Cardiac septum (tissue), 1 donor: Measurements from ENCODE around the gene ACSM5. TPM values are rescaled to one million over a fixed set of nuclear protein-coding genes. Genes with fewer than 3 reads are reported as not detected.
"Not testable (repeated sequence)": the region's sequence is repeated elsewhere in the genome, so short reads cannot be mapped to it uniquely, and the experiment has no call there.

Experiments used
- DNase-seq: peaks from one replicate; pipeline ENCODE4 v3.0.0-alpha.2; 2020; ENCODE audit warnings: low spot score
- intact Hi-C: fragments of 100-400 bp; cut with DNase I; formaldehyde crosslinking; loops from one replicate; pipeline ENCODE4 v1.14.0; 2022
- total RNA-seq: library from RNA; stranded (reverse); fragmentation: NEBNext Ultra II Directional; extraction: Animal tissue kit (Norgen Biotek cat#: 25700); gene quantifications from one replicate; pipeline ENCODE4 v1.2.1, GENCODE V29; 2021
- donor health status: DM: no; HTN: no; CAD: no.

ACSM5 gene
- total RNA-seq, 1 donor from 2014 or later, result 0.40 TPM

DNA sequence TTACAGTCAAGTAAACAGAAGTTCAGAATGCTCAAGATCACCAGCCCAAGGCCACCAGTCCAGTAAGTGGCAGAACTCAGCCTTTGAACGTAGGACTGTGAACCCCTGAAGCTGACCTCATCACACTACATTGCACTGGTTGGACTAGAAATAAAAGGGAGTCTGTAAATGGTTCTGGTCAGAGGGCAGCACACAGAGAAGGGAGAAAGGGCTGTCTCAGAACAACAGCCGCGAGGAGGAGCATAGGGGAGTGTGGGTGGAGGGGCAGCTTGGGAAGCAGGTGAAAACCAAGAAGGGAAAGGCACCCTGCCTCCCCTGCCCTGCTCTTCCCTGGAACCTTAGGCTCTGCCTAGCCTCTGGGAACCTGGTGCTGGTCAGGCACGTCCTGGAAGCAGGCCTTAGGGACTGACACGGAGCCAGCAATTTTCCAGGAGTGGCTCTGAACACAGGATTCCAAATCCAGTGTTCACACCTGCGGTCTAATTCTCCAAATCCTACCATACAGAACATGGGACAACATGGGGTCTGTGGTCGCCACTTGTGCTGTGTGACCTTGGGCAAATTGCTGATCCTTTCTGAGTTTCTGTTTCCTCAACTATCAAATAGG, 11.8 kb upstream of the ACSM5 start:
- no peak for DNase-seq
- intact Hi-C loops, result no loop called here

DNA sequence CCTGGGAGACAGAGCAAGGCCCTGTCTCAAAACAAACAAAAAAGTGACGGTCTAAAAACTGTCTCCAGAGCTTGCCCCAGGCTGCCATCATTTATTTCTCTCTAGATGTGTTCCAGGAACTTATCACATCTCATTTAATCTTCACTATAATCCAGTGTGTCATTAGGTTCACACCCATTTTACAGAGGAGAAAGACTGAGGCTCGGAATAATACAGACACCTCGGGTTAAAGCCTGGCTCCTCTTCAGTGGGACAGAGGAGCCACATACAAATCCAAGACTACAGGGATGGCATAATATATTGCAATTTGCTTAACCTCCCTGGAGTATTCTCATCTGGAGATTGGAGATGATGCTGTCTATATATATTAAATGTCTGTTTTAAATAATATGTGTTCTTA, 10.7 kb upstream of the ACSM5 start:
- DNase-seq, result no peak
- intact Hi-C loops, result no loop called here

DNA sequence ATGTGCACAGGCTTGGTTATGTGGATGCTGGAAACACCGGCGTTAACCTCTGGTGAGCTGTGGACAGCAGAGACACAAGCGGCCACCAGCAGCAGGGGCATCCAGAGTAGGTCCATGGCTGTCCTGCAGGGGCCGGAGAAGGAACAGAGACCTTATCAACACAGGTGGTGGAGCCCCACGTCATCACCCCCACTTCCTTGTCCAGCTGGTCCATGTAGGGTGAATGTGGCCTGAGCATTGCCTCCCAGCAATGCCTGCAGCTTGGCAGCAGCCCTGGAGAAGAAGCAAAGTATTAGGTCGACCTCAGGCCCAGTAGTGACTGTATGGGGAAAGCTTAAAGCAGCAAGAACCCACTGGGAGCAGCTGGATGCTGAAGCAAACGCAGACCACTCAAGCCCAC, 10.1 kb upstream of the ACSM5 start:
- no peak for DNase-seq
- intact Hi-C loops, result no loop called here

DNA sequence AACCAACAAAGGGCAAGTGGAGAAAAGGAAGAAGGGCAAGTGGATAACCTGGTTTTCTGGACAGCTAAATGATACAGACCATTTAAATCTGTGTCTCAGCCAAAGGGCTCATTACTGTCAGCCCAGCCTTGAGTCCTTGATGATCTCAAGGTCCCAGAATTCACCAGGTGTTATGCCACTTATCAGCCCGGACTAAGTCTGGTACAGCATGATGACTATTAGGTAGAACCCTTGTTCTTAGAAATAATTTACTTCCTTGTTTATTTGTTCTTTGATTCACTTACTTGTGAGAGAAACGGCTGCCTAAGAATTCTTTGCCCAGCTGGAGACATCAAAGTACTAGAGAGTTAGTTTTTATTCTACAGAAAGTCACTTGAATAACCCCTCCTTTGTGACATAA, 8.3 kb upstream of the ACSM5 start:
- intact Hi-C loops, result no loop called here
- DNase-seq, result no peak

DNA sequence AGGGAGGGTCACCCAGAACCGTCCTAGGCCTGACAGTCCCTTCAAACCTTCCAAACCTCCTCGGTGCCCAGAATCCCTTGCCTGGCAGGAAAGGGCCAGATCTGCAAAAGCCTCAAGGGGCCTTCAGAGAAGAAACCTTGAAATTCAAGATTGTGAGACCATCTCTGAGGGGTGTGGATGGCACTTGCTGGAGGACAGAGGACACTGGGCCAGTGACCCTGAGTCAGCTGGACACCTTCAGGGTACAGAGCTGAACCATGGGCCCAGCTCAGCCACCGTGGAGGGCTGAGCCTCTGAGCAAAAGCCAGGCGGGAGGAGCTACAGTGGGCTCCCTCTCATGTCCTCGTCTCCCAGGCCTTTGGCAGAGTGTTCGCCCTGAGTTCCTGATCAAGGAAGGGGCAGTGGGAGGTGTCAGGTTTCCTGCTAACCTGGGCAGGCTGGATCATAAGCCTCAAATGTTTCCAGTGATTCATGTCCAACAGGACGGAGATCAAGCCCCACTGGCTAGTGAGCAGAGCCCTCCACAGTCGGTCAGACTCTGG, 7.8 kb upstream of the ACSM5 start:
- DNase-seq, result no peak

DNA sequence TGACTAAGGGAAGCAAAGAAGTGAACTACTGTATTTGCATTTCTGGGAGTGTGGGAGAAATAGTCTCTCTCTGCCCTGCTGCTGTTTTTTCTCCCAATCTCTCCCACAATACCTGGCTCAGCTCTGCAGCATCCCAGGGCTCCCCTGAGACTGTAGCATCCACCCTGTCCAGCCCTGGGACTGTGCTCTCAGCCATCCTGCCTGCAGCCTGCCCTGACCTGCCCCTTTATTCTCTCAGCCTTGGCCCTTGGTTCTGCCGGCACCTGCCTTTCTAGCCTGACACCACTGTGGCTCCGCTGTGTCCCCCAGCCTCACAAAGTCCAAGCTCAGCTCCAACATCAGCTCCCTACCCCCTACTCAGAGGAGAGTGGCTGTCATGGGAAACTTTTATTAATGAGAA, 6.7 kb upstream of the ACSM5 start:
- intact Hi-C loops, result no loop called here
- DNase-seq, result no peak

More for the DNA sequence above, 7.8 kb upstream of the ACSM5 start:
- intact Hi-C loops, result no loop called here

DNA sequence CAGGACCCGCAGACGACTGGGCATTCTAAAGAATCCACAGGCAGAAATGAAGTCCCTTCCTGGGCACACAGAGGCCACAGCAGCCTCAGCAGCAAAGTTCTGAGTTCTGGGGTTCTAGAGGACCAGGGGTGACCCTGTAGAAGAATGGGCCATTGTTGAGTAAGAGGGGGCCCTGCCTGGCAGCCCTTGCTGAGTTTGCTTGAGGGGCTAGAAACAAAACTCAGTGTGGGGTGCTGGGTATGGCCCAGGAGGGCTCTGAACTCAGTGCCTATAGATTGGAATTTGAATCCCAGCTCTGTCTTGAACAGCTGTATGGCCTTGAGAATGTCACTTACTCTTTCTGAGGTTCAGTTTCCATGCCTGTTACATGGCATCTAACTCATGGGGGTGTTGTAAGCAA, 4.7 kb upstream of the ACSM5 start, which contains the start of gene PDILT:
Gene PDILT, minus strand, starts transcription at position 101 of the 400 bp plus-strand sequence. CDS start 5,437 bp downstream, outside the sequence.
- DNase-seq, result no peak
- intact Hi-C loops, result no loop called here

DNA sequence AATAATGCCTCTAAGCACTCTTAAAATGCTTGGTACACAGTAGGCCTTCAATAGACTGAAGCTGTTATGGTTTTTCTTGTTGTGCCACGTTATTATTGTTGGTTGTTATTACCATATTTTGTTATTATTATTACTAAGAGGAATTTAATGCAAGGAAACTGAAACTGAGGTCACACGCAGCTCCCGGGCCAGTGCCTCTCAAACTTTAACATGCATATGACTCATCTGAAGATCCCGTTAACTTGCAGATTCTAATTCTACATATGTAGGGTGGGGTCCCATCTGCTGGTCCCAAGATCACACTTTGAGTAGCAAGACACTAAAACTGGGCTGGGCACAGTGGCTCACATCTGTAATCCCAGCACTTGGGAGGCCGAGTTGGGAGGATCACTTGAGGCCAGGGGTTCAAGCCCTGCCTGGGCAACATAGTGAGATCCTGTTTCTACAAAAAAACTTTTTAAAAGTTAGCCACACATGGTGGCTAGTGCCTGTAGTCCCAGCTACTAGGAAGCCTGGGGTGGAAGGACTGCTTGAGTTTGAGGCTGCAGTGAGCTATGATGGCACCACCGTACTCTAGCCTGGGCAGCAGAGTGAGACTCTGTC, 888 bp downstream of the ACSM5 start:
- intact Hi-C loops, result no loop called here
- DNase-seq, result no peak

DNA sequence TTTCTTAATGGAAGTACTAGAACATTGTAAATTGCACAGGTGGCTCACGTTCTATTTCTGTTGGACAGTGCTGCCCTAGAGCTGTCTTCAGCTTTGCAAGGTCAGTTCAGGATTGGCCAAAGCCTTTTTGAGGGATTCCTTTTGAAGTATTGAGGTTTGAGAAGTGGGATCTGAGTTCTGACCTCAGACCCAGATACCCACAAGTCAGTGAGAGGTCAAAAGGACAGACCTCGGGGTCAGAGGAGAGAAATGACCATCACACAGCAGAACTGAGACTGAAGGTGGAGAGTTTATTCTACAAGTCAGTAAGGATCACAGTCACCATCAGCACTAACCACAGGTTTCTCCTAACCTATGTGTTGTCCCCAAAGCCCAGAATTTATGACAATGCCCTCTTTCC, 1.7 kb downstream of the ACSM5 start:
- intact Hi-C loops, result no loop called here
- DNase-seq, result no peak

DNA sequence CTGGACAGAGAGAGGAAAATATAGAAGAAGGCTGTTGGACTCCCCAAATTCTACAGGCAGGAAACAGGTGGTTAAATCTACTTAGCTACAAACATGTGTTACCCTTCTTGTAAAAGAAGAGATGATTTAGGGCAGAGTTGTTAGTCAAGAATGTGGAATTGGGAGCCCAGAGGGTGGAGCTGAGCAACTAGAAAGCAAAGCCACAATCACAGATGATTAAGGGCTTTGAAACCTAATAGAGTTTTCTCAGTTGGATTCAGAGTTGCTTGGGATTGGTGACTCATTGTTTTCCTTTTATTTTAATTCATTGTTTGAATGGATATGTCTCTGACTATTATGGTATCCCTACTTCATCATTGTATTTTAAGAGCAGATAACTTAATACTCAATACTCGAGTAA, 6.2 kb downstream of the ACSM5 start:
- intact Hi-C loops, result no loop called here
- DNase-seq, result no peak

DNA sequence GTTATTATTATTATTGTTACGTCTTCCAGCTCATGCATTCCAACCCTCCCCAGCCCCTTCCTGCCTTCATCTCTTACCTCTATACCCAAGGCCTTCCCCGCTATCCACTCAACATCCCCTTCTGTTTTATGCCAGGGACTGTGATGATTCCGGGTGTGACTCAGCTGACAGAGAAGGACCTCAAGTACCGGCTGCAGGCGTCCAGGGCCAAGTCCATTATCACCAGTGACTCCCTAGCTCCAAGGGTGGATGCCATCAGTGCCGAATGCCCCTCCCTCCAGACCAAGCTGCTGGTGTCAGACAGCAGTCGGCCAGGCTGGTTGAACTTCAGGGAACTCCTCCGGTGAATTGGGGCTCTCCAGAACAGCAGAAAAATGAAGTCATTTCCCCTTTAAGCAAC, 9.8 kb downstream of the ACSM5 start:
- DNase-seq, intact Hi-C loops: not testable (repeated sequence)

DNA sequence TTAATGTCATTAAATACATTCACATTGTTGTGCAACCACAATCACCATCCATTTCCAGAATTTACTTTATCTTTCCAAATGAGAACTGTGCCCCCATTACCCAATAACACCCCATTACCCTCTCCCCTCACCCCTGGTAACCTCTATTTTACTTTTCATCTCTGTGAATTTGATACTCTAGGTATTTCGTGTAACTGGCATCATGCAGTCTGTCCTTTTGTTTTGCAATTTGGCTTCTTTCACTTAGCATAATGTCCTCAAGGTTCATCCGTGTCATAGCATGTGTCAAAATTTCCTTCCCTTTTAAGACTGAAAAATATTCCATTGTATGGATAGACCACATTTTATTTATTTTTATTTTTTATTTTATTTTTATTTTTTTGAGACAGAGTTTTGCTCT, 12.4 kb downstream of the ACSM5 start:
- not testable (repeated sequence) for DNase-seq

DNA sequence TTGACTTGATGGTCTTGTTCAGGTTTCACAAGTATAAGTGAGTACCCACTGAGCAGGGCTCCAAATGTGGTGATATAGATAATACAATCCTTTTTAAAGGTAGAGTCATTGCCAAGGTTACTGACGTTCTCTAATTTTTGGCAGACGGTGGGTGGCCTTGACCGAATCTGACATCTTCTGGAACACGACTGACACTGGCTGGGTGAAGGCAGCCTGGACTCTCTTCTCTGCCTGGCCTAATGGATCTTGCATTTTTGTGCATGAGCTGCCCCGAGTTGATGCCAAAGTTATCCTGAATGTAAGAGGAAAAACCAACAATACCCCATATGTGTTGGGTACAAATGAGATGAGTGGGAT, 14.4 kb downstream of the ACSM5 start:
- DNase-seq, intact Hi-C loops: not testable (repeated sequence)

More for the DNA sequence above, 12.4 kb downstream of the ACSM5 start:
- intact Hi-C loops, result not testable (repeated sequence)

DNA sequence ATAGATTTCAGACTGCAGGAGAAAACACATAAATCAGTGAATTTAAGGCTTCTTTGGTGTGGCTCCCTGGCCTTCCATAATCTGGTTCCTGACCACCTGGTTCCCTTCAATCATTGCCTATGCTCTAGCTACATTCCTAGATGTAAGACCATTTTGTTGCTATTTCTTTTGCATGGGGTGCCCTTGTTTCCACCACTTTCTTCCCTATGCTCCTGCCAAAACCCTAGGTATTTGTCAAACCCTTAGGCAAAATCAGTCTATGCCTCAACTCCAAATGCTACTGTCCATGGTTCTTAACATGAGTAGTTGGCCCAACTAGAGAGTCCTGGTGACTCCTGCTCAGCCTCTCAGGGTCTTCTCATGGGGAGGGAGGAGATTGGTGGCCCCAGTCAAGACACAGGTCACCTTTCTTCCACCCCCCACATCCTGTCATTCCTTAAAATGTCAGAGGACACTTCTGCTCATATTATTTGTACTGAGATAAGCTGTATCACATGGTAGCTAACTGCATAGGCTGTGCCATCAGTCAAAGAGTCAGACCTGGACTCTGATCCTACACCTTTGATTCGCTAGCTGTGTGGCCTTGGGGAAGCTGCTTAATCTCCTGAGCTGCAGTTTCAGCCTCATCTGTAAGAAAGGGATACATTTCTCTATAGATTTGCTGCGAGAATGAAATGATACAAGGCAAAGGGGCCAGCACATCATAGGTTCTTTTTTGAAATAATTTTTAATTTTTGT, 15.0 kb downstream of the ACSM5 start:
- intact Hi-C loops, result no loop called here
- no peak for DNase-seq

DNA sequence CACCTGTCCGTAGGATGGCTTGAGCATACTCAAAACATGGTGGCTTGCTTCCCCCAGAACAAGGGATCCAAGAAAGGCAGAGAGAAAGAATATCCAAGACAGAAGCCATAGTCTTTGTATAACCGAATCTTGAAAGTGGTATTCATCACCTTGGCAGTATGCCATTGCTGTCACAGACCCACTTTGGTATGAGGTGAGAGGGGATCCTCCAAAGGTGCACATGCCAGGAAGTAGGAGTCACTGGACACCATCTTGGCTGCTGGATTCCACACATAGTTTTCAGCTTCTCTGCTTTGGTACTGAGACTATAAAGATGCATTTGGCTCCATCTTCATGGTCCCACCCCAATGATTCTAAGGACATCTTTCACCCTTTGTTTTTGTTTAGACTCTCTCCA, 18.1 kb downstream of the ACSM5 start:
- intact Hi-C loops, DNase-seq: not testable (repeated sequence)

DNA sequence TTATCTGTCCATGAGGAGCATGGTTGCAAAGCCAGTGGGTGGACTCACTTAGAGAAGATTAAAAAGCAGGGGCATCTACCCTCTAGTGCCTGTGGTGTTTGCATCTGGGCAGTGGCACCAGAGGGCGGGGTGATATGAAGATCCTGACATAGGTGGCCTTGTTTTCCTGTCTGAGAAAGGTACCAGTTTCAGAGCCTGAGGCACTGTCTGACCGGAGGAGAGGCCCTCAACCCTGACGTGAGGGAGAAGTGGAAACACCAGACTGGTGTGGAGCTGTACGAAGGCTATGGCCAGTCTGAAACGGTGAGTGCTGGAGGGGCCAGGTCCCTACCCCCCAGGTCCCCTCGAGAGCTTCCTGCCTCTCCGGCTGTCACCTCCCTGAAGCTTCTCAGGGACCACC, 20.2 kb downstream of the ACSM5 start:
- intact Hi-C loops, DNase-seq: not testable (repeated sequence)

DNA sequence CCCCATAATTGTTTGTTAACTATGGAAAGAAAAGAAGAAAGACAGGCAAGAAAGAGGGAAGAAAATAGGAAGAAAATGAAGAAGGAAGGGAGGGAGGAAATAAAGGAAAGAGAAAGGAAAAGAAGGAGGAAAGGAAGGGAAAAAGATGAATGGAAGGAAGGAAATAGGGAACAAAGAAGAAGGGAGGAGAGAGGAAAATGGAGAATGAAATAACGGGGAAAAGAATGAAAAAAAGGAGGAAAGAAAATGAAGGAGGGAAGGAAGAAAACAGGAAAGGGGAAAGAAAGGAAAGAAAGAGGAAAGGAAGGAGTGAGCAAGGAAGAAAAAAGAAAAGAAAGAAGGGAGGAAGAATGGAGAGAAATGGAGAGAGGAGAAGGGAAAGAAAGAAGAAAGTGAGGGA, 21.1 kb downstream of the ACSM5 start:
- intact Hi-C loops, DNase-seq: not testable (repeated sequence)

DNA sequence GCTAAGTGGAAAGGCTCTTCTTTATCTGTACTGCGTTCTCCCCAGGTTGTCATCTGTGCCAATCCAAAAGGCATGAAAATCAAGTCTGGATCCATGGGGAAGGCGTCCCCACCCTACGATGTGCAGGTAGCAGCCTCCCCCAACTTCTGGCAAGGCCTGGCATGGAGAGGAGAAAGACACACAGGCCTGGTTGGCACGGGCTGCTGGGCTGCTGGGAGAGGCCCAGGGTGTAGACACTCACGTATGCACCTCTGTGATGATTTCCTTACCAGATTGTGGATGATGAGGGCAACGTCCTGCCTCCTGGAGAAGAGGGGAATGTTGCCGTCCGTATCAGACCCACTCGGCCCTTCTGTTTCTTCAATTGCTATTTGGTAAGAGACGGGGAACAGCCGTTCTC, 21.6 kb downstream of the ACSM5 start:
- DNase-seq, result no peak
- intact Hi-C loops, result no loop called here

DNA sequence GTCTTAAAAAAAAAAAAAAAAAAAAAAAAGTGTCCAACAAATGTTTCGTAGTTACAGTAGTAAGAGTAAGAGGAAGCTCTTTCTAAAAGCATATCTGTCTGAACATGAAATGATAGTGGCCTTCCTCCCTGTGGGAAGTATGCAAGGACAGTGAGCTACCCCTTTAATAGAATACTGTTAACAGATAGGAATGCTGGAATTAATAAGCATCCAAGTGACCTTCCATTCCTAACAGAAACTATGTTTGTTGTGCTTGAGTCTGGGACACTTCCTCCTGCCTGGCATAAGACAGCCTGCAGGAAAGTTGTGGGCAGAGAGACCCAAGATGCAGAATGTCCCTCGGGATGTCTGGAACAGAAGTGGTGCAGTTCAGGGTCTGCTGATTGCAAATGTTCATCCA, 29.6 kb downstream of the ACSM5 start:
- DNase-seq, intact Hi-C loops: not testable (repeated sequence)

DNA sequence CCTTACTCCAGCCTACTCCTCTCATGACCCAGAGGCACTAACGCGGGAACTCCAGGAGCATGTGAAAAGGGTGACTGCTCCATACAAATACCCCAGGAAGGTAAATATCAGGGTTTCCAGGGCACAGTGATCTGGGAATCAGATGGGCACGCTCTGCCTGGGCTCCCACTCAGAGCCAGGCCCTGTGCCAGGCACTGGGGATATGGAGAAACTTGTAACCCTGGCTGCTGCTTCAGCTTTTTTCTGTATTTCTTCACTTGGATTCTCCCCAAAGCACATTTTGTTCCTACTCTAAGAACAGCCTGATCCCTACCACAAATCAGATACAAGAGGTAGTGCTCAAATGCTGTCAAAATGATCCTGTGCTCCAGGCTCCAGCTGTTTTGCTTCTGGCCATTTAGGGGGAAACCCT, 30.5 kb downstream of the ACSM5 start:
- DNase-seq, intact Hi-C loops: not testable (repeated sequence)

DNA sequence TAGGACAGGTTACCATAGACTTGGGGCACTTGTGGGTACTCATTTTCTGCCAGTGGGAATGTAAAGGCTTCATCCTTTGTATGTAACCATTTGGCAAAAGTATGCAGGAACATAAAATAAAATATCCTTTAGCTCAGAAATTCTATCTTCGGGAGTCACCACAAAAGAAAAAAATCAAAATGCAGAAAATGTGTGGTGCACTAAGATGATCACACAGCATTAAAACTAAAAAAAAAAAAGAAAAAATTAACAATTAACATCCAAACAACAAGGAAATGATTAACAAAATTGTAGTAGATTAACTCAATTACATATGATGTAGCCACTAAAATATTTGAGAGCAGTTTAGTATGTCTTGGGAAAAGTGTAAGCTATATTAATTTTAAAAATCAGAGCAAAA, 31.4 kb downstream of the ACSM5 start:
- intact Hi-C loops, DNase-seq: not testable (repeated sequence)
